ENCODE measurements around the gene STX16.
"Not testable (repeated sequence)": the region's sequence is repeated elsewhere in the genome, so short reads cannot be mapped to it uniquely, and the experiment has no call there.

Gene STX16

GRCh38 chr20:58636396-58636982 lies 14.6 kb upstream of the STX16 start:
- DNase-seq (ENCODE audit: low read depth, low spot score): no peak

GRCh38 chr20:58636983-58637421 lies 14.1 kb upstream of the STX16 start:
- no peak for DNase-seq (ENCODE audit: low read depth, low spot score)

- DNase-seq (ENCODE audit: low read depth, low spot score): no peak
Observed at GRCh38 chr20:58637466-58638213, 13.4 kb upstream of the STX16 start.

- no peak for DNase-seq (ENCODE audit: low read depth, low spot score)
Observed at GRCh38 chr20:58638467-58639181, 12.5 kb upstream of the STX16 start.

GRCh38 chr20:58639182-58640146 lies 11.6 kb upstream of the STX16 start:
- DNase-seq (ENCODE audit: low read depth, low spot score): no peak

GRCh38 chr20:58640446-58640845 lies 10.6 kb upstream of the STX16 start:
- DNase-seq (ENCODE audit: low read depth, low spot score): peak; percentile 78

GRCh38 chr20:58642441-58642840 lies 8.6 kb upstream of the STX16 start:
- no peak for DNase-seq (ENCODE audit: low read depth, low spot score)

GRCh38 chr20:58642896-58643295 lies 8.2 kb upstream of the STX16 start:
- not testable (repeated sequence) for DNase-seq (ENCODE audit: low read depth, low spot score)

GRCh38 chr20:58645412-58645968 lies 5.6 kb upstream of the STX16 start:
- DNase-seq (ENCODE audit: low read depth, low spot score): peak; percentile 67

GRCh38 chr20:58646257-58646656 lies 4.8 kb upstream of the STX16 start:
- no peak for DNase-seq (ENCODE audit: low read depth, low spot score)

GRCh38 chr20:58646703-58647102 lies 4.4 kb upstream of the STX16 start:
- no peak for DNase-seq (ENCODE audit: low read depth, low spot score)

GRCh38 chr20:58647162-58647795 lies 3.8 kb upstream of the STX16 start:
- no peak for DNase-seq (ENCODE audit: low read depth, low spot score)

- peak; percentile 88 for DNase-seq (ENCODE audit: low read depth, low spot score)
Observed at GRCh38 chr20:58647796-58648501, 3.1 kb upstream of the STX16 start.

GRCh38 chr20:58648502-58648825 lies 2.6 kb upstream of the STX16 start:
- DNase-seq (ENCODE audit: low read depth, low spot score): not testable (repeated sequence)

GRCh38 chr20:58649288-58650180 lies 1.5 kb upstream of the STX16 start:
- peak; percentile 41 for DNase-seq (ENCODE audit: low read depth, low spot score)

- DNase-seq (ENCODE audit: low read depth, low spot score): peak; percentile 46
Observed at GRCh38 chr20:58650181-58650775, 805 bp upstream of the STX16 start.

- peak; percentile 57 for DNase-seq (ENCODE audit: low read depth, low spot score)
Observed at GRCh38 chr20:58651559-58651945, 469 bp downstream of the STX16 start.

GRCh38 chr20:58651946-58652605 lies 993 bp downstream of the STX16 start:
- peak; percentile 84 for DNase-seq (ENCODE audit: low read depth, low spot score)

All from astrocyte of the hippocampus (primary cell).